Measurements from ENCODE around the gene SUCNR1. TPM values are rescaled to one million over a fixed set of nuclear protein-coding genes. Genes with fewer than 3 reads are reported as not detected.

SUCNR1 gene
- total RNA-seq, 1 donor from 2014 or later = 0.49 TPM

GRCh38 chr3:151863611-151864010 is 9.8 kb upstream of the SUCNR1 start:
- intact Hi-C loops (cut with DNase I) = no loop called here
- H3K4me3 ChIP-seq = no peak overlapping the region
- H3K4me1 ChIP-seq = peaks cover 14% of the 10 kb centered on the region
- TF ChIP-seq, protein P1, sequence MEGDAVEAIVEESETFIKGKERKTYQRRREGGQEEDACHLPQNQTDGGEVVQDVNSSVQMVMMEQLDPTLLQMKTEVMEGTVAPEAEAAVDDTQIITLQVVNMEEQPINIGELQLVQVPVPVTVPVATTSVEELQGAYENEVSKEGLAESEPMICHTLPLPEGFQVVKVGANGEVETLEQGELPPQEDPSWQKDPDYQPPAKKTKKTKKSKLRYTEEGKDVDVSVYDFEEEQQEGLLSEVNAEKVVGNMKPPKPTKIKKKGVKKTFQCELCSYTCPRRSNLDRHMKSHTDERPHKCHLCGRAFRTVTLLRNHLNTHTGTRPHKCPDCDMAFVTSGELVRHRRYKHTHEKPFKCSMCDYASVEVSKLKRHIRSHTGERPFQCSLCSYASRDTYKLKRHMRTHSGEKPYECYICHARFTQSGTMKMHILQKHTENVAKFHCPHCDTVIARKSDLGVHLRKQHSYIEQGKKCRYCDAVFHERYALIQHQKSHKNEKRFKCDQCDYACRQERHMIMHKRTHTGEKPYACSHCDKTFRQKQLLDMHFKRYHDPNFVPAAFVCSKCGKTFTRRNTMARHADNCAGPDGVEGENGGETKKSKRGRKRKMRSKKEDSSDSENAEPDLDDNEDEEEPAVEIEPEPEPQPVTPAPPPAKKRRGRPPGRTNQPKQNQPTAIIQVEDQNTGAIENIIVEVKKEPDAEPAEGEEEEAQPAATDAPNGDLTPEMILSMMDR (IDR thresholded peaks at IDR 0.05) = no peak
- no peak for TF ChIP-seq POLR2AphosphoS5 (IDR thresholded peaks at IDR 0.05; ENCODE audit: insufficient read depth in 1 of 2, low read depth in 1 of 2)
- no peak for TF ChIP-seq POLR2A (IDR thresholded peaks at IDR 0.05)
- H3K27me3 ChIP-seq = no peaks in the 10 kb centered on the region
- no peak for DNase-seq (ENCODE audit: extremely low spot score in 2 of 2)
- no peaks in the 10 kb centered on the region for H3K9me3 ChIP-seq
- no peak overlapping the region for H3K27ac ChIP-seq
- no peaks in the 10 kb centered on the region for H3K36me3 ChIP-seq

GRCh38 chr3:151864423-151865101 is 8.9 kb upstream of the SUCNR1 start:
- Histone ChIP-seq H3K27ac (no peak overlapping the region), H3K4me1 (peaks cover 24% of the 10 kb centered on the region), H3K36me3 (no peaks in the 10 kb centered on the region), H3K4me3 (no peak overlapping the region), H3K9me3 (no peaks in the 10 kb centered on the region), H3K27me3 (no peaks in the 10 kb centered on the region)
- intact Hi-C loops (cut with DNase I) = no loop called here
- TF ChIP-seq, protein P1 (IDR thresholded peaks at IDR 0.05) = no peak
- no peak for TF ChIP-seq POLR2AphosphoS5 (IDR thresholded peaks at IDR 0.05; ENCODE audit: insufficient read depth in 1 of 2, low read depth in 1 of 2)
- no peak for TF ChIP-seq POLR2A (IDR thresholded peaks at IDR 0.05)
- no peak for DNase-seq (ENCODE audit: extremely low spot score in 2 of 2)

GRCh38 chr3:151866711-151867410 is 6.6 kb upstream of the SUCNR1 start:
- Histone ChIP-seq H3K4me1 (peaks cover 30% of the 10 kb centered on the region), H3K4me3 (no peak overlapping the region), H3K36me3 (no peaks in the 10 kb centered on the region), H3K27me3 (no peaks in the 10 kb centered on the region), H3K9me3 (no peaks in the 10 kb centered on the region), H3K27ac (peak overlapping the region; percentile 13)
- TF ChIP-seq, protein P1 (IDR thresholded peaks at IDR 0.05) = no peak
- TF ChIP-seq POLR2AphosphoS5 (IDR thresholded peaks at IDR 0.05; ENCODE audit: insufficient read depth in 1 of 2, low read depth in 1 of 2) (no peak), POLR2A (IDR thresholded peaks at IDR 0.05) (no peak)
- intact Hi-C loops (cut with DNase I) = no loop called here
- DNase-seq (ENCODE audit: extremely low spot score in 2 of 2) = no peak

GRCh38 chr3:151867666-151868065 is 5.8 kb upstream of the SUCNR1 start:
- Histone ChIP-seq H3K4me3 (no peak overlapping the region), H3K27ac (no peak overlapping the region), H3K36me3 (no peaks in the 10 kb centered on the region), H3K27me3 (no peaks in the 10 kb centered on the region), H3K9me3 (no peaks in the 10 kb centered on the region), H3K4me1 (peaks cover 30% of the 10 kb centered on the region)
- DNase-seq (ENCODE audit: extremely low spot score in 2 of 2) = no peak
- no peak for TF ChIP-seq POLR2A (IDR thresholded peaks at IDR 0.05)
- TF ChIP-seq, protein P1 (IDR thresholded peaks at IDR 0.05) = no peak
- no peak for TF ChIP-seq POLR2AphosphoS5 (IDR thresholded peaks at IDR 0.05; ENCODE audit: insufficient read depth in 1 of 2, low read depth in 1 of 2)
- intact Hi-C loops (cut with DNase I) = no loop called here

GRCh38 chr3:151869181-151869580 is 4.3 kb upstream of the SUCNR1 start:
- H3K9me3 ChIP-seq = no peaks in the 10 kb centered on the region
- DNase-seq (ENCODE audit: extremely low spot score in 2 of 2) = no peak
- H3K27me3 ChIP-seq = no peaks in the 10 kb centered on the region
- no peaks in the 10 kb centered on the region for H3K36me3 ChIP-seq
- TF ChIP-seq, protein P1 (IDR thresholded peaks at IDR 0.05) = no peak
- TF ChIP-seq POLR2AphosphoS5 (IDR thresholded peaks at IDR 0.05; ENCODE audit: insufficient read depth in 1 of 2, low read depth in 1 of 2) = no peak
- no peak for TF ChIP-seq POLR2A (IDR thresholded peaks at IDR 0.05)
- H3K27ac ChIP-seq = no peak overlapping the region
- peaks cover 30% of the 10 kb centered on the region for H3K4me1 ChIP-seq
- H3K4me3 ChIP-seq = no peak overlapping the region
- intact Hi-C loops (cut with DNase I) = no loop called here
